ENCODE results near the gene TBC1D22B. TPM values are rescaled to one million over a fixed set of nuclear protein-coding genes. Genes with fewer than 3 reads are reported as not detected.
A peak's percentile ranks its signal among the peaks of the same experiment; 100 is the strongest.

Gene TBC1D22B
- total and polyA plus RNA-seq, 2 experiments from 2014 or later: 9.1 to 19.9 TPM

DNA sequence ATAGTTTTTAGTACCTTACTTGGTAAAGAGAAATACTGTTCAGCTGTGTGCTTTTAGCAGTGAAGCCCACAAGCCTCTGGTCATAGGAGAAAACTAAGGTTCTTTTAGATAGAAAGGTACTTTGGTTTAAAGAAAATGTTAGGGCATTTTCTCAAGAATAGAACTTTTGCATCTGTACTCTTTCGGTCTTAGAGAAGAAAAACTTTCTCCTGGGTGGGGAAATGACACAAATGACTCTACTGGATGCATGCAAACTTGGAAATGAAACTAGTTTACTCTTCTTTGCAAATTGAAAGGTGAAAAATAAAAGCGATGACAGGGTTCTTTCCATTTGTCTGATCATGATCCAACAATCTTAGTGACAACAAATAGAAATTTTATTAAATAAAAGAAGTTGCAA, 2.5 kb downstream of the TBC1D22B start:
- no peak overlapping the region for H2AFZ ChIP-seq
- 0 out of 2 replicates have a peak, but pooled peaks cover 2% of the 10 kb centered on the region for H3F3A ChIP-seq (replicated peaks; ENCODE audit: low read depth)
- Mint-ChIP-seq H3K9me3 (no peaks in the 10 kb centered on the region), H3K27ac (no peak overlapping the region), H3K4me3 (no peak overlapping the region), H3K4me1 (peaks cover 54% of the 10 kb centered on the region), H3K27me3 (ENCODE audit: insufficient read depth, low read depth, poor library complexity) (peaks cover 6% of the 10 kb centered on the region), H3K36me3 (ENCODE audit: low read depth) (peaks cover 4% of the 10 kb centered on the region; the same call in 1 of the 3 replicates)
- DNase-seq (ENCODE audit: low spot score) (no peak), ATAC-seq (no peak)
- no peaks in the 10 kb centered on the region for H3K36me3 ChIP-seq (ENCODE audit: insufficient read depth)
- no peak for TF ChIP-seq CREB1 (CRISPR knock-in tag; IDR thresholded peaks at IDR 0.05; ENCODE audit: low read depth)
- TF ChIP-seq, protein P1, sequence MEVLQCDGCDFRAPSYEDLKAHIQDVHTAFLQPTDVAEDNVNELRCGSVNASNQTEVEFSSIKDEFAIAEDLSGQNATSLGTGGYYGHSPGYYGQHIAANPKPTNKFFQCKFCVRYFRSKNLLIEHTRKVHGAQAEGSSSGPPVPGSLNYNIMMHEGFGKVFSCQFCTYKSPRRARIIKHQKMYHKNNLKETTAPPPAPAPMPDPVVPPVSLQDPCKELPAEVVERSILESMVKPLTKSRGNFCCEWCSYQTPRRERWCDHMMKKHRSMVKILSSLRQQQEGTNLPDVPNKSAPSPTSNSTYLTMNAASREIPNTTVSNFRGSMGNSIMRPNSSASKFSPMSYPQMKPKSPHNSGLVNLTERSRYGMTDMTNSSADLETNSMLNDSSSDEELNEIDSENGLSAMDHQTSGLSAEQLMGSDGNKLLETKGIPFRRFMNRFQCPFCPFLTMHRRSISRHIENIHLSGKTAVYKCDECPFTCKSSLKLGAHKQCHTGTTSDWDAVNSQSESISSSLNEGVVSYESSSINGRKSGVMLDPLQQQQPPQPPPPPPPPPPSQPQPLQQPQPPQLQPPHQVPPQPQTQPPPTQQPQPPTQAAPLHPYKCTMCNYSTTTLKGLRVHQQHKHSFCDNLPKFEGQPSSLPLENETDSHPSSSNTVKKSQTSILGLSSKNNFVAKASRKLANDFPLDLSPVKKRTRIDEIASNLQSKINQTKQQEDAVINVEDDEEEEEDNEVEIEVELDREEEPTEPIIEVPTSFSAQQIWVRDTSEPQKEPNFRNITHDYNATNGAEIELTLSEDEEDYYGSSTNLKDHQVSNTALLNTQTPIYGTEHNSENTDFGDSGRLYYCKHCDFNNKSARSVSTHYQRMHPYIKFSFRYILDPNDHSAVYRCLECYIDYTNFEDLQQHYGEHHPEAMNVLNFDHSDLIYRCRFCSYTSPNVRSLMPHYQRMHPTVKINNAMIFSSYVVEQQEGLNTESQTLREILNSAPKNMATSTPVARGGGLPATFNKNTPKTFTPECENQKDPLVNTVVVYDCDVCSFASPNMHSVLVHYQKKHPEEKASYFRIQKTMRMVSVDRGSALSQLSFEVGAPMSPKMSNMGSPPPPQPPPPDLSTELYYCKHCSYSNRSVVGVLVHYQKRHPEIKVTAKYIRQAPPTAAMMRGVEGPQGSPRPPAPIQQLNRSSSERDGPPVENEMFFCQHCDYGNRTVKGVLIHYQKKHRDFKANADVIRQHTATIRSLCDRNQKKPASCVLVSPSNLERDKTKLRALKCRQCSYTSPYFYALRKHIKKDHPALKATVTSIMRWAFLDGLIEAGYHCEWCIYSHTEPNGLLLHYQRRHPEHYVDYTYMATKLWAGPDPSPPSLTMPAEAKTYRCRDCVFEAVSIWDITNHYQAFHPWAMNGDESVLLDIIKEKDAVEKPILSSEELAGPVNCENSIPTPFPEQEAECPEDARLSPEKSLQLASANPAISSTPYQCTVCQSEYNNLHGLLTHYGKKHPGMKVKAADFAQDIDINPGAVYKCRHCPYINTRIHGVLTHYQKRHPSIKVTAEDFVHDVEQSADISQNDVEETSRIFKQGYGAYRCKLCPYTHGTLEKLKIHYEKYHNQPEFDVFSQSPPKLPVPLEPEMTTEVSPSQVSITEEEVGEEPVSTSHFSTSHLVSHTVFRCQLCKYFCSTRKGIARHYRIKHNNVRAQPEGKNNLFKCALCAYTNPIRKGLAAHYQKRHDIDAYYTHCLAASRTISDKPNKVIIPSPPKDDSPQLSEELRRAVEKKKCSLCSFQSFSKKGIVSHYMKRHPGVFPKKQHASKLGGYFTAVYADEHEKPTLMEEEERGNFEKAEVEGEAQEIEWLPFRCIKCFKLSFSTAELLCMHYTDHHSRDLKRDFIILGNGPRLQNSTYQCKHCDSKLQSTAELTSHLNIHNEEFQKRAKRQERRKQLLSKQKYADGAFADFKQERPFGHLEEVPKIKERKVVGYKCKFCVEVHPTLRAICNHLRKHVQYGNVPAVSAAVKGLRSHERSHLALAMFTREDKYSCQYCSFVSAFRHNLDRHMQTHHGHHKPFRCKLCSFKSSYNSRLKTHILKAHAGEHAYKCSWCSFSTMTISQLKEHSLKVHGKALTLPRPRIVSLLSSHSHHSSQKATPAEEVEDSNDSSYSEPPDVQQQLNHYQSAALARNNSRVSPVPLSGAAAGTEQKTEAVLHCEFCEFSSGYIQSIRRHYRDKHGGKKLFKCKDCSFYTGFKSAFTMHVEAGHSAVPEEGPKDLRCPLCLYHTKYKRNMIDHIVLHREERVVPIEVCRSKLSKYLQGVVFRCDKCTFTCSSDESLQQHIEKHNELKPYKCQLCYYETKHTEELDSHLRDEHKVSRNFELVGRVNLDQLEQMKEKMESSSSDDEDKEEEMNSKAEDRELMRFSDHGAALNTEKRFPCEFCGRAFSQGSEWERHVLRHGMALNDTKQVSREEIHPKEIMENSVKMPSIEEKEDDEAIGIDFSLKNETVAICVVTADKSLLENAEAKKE (CRISPR knock-in tag; IDR thresholded peaks at IDR 0.05): no peak
- TF ChIP-seq NANOG (IDR thresholded peaks at IDR 0.05; ENCODE audit: borderline replicate concordance): no peak
- no peak for TF ChIP-seq JUNB (IDR thresholded peaks at IDR 0.05; ENCODE audit: unreplicated experiment)
- TF ChIP-seq, protein P2, sequence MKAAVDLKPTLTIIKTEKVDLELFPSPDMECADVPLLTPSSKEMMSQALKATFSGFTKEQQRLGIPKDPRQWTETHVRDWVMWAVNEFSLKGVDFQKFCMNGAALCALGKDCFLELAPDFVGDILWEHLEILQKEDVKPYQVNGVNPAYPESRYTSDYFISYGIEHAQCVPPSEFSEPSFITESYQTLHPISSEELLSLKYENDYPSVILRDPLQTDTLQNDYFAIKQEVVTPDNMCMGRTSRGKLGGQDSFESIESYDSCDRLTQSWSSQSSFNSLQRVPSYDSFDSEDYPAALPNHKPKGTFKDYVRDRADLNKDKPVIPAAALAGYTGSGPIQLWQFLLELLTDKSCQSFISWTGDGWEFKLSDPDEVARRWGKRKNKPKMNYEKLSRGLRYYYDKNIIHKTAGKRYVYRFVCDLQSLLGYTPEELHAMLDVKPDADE (IDR thresholded peaks at IDR 0.05): no peak
- no peak for TF ChIP-seq POLR2AphosphoS5 (IDR thresholded peaks at IDR 0.05; ENCODE audit: low read depth)
- no peak for TF ChIP-seq ZNF114 (CRISPR knock-in tag; IDR thresholded peaks at IDR 0.05)
- no peak for TF ChIP-seq EZH2 (IDR thresholded peaks at IDR 0.05; ENCODE audit: low read depth, unreplicated experiment)
- no peak for TF ChIP-seq EZH2phosphoT487 (IDR thresholded peaks at IDR 0.05; ENCODE audit: unreplicated experiment)
- TF ChIP-seq, protein P3, sequence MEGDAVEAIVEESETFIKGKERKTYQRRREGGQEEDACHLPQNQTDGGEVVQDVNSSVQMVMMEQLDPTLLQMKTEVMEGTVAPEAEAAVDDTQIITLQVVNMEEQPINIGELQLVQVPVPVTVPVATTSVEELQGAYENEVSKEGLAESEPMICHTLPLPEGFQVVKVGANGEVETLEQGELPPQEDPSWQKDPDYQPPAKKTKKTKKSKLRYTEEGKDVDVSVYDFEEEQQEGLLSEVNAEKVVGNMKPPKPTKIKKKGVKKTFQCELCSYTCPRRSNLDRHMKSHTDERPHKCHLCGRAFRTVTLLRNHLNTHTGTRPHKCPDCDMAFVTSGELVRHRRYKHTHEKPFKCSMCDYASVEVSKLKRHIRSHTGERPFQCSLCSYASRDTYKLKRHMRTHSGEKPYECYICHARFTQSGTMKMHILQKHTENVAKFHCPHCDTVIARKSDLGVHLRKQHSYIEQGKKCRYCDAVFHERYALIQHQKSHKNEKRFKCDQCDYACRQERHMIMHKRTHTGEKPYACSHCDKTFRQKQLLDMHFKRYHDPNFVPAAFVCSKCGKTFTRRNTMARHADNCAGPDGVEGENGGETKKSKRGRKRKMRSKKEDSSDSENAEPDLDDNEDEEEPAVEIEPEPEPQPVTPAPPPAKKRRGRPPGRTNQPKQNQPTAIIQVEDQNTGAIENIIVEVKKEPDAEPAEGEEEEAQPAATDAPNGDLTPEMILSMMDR (conservative IDR thresholded peaks at IDR 0.05; ENCODE audit: low read depth in 2 of 2): no peak
- TF ChIP-seq, protein P4, sequence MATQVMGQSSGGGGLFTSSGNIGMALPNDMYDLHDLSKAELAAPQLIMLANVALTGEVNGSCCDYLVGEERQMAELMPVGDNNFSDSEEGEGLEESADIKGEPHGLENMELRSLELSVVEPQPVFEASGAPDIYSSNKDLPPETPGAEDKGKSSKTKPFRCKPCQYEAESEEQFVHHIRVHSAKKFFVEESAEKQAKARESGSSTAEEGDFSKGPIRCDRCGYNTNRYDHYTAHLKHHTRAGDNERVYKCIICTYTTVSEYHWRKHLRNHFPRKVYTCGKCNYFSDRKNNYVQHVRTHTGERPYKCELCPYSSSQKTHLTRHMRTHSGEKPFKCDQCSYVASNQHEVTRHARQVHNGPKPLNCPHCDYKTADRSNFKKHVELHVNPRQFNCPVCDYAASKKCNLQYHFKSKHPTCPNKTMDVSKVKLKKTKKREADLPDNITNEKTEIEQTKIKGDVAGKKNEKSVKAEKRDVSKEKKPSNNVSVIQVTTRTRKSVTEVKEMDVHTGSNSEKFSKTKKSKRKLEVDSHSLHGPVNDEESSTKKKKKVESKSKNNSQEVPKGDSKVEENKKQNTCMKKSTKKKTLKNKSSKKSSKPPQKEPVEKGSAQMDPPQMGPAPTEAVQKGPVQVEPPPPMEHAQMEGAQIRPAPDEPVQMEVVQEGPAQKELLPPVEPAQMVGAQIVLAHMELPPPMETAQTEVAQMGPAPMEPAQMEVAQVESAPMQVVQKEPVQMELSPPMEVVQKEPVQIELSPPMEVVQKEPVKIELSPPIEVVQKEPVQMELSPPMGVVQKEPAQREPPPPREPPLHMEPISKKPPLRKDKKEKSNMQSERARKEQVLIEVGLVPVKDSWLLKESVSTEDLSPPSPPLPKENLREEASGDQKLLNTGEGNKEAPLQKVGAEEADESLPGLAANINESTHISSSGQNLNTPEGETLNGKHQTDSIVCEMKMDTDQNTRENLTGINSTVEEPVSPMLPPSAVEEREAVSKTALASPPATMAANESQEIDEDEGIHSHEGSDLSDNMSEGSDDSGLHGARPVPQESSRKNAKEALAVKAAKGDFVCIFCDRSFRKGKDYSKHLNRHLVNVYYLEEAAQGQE (IDR thresholded peaks at IDR 0.05; ENCODE audit: unreplicated experiment): no peak
- peak overlapping the region; percentile 1; the same call in 1 of the 2 replicates for H3K27ac ChIP-seq (ENCODE audit: low read depth)
- peaks cover 69% of the 10 kb centered on the region for H3K79me2 ChIP-seq (replicated peaks; ENCODE audit: insufficient read depth)
- no peaks in the 10 kb centered on the region for H4K20me1 ChIP-seq (replicated peaks; ENCODE audit: insufficient read depth)
- peaks cover 36% of the 10 kb centered on the region for H3K4me1 ChIP-seq (ENCODE audit: insufficient read depth)
- no peak overlapping the region for H3K4me3 ChIP-seq
- H3K27me3 ChIP-seq (ENCODE audit: insufficient read depth): no peaks in the 10 kb centered on the region
- no peaks in the 10 kb centered on the region for H3K9me2 ChIP-seq (ENCODE audit: insufficient read depth)
- H3K4me2 ChIP-seq: peak overlapping the region; percentile 81
